SH-SY5Y (cell line): ENCODE results near the gene TRABD2B.

Experiments used
- GATA2 ChIP-seq: IDR thresholded peaks from 2 replicates; pipeline ENCODE4 v1.6.1; 2011; ENCODE audit warnings: mild to moderate bottlenecking, low read depth, low read length
- GATA3 ChIP-seq: IDR thresholded peaks from 2 replicates; pipeline ENCODE4 v1.6.1; 2011; ENCODE audit warnings: low read depth, mild to moderate bottlenecking, low read length, moderate library complexity

Gene TRABD2B

GRCh38 chr1:47950471-47950870 is 46.7 kb downstream of the TRABD2B start:
- no peak for TF ChIP-seq GATA3
- TF ChIP-seq GATA2: no peak

- no peak for TF ChIP-seq GATA3
- TF ChIP-seq GATA2: no peak
These were observed 49.1 kb downstream of the TRABD2B start for GRCh38 chr1:47948126-47948525.

- no peak for TF ChIP-seq GATA3
- no peak for TF ChIP-seq GATA2
These were observed 49.7 kb downstream of the TRABD2B start for GRCh38 chr1:47947531-47947930.

GRCh38 chr1:47944561-47944960 is 52.6 kb downstream of the TRABD2B start:
- TF ChIP-seq GATA2 (no peak), GATA3 (no peak)

- TF ChIP-seq GATA2 (no peak), GATA3 (no peak)
These were observed 55.0 kb downstream of the TRABD2B start for GRCh38 chr1:47942240-47942629.

- TF ChIP-seq GATA2 (no peak), GATA3 (no peak)
These were observed 55.5 kb downstream of the TRABD2B start for GRCh38 chr1:47941609-47942239.

- no peak for TF ChIP-seq GATA3
- no peak for TF ChIP-seq GATA2
These were observed 56.4 kb downstream of the TRABD2B start for GRCh38 chr1:47940779-47941178.

- TF ChIP-seq GATA2: no peak
- no peak for TF ChIP-seq GATA3
These were observed 56.9 kb downstream of the TRABD2B start for GRCh38 chr1:47940326-47940725.

- TF ChIP-seq GATA2: no peak
- TF ChIP-seq GATA3: no peak
These were observed 58.7 kb downstream of the TRABD2B start for GRCh38 chr1:47938520-47938919.

GRCh38 chr1:47937586-47938254 is 59.5 kb downstream of the TRABD2B start:
- TF ChIP-seq GATA2: no peak
- no peak for TF ChIP-seq GATA3

- TF ChIP-seq GATA2 (no peak), GATA3 (no peak)
These were observed 60.2 kb downstream of the TRABD2B start for GRCh38 chr1:47936916-47937551.

- TF ChIP-seq GATA2 (no peak), GATA3 (no peak)
These were observed 61.3 kb downstream of the TRABD2B start for GRCh38 chr1:47935856-47936255.

- TF ChIP-seq GATA3: no peak
- no peak for TF ChIP-seq GATA2
These were observed 62.0 kb downstream of the TRABD2B start for GRCh38 chr1:47935163-47935562.

- TF ChIP-seq GATA3: no peak
- TF ChIP-seq GATA2: no peak
These were observed 62.9 kb downstream of the TRABD2B start for GRCh38 chr1:47934243-47934805.

- no peak for TF ChIP-seq GATA2
- no peak for TF ChIP-seq GATA3
These were observed 64.4 kb downstream of the TRABD2B start for GRCh38 chr1:47932743-47933142.
